Stimulated activated naive CD8-positive, alpha-beta T cell treated with anti-CD3 and anti-CD28 coated beads, Interleukin-15, Interleukin-2, amounts not matched to agents 100 U/mL and 50 U/mL, for 24 hours (primary cell): Measurements from ENCODE around the gene THEMIS2.
A peak's percentile ranks its signal among the peaks of the same experiment; 100 is the strongest.

ENCODE experiments used
- ATAC-seq: fragments of 150-1000 bp; cut with Tn5 transposase; one replicate; pipeline ENCODE4 v1.10.0; 2021
- DNase-seq: peaks from one replicate; pipeline ENCODE4 v3.0.0; 2021

The THEMIS2 gene

GRCh38 chr1:27885621-27886352 lies 13.4 kb downstream of the THEMIS2 start:
- DNase-seq: no peak
- no peak for ATAC-seq

- ATAC-seq (no peak), DNase-seq (no peak)
Observed at GRCh38 chr1:27886353-27886679, 14.0 kb downstream of the THEMIS2 start.

GRCh38 chr1:27886744-27887143 lies 14.4 kb downstream of the THEMIS2 start:
- DNase-seq: no peak
- ATAC-seq: no peak

GRCh38 chr1:27887215-27888021 lies 15.1 kb downstream of the THEMIS2 start:
- DNase-seq: peak; percentile 30
- peak; percentile 56 for ATAC-seq

GRCh38 chr1:27889506-27889905 lies 17.2 kb downstream of the THEMIS2 start:
- ATAC-seq (no peak), DNase-seq (no peak)

- ATAC-seq (peak; percentile 55), DNase-seq (peak; percentile 37)
Observed at GRCh38 chr1:27891196-27891889, 19.0 kb downstream of the THEMIS2 start.

- DNase-seq: no peak
- no peak for ATAC-seq
Observed at GRCh38 chr1:27894521-27894920, 22.2 kb downstream of the THEMIS2 start.

- DNase-seq: no peak
- no peak for ATAC-seq
Observed at GRCh38 chr1:27906759-27907158, 34.4 kb downstream of the THEMIS2 start.

GRCh38 chr1:27912429-27912828 lies 40.1 kb downstream of the THEMIS2 start:
- ATAC-seq: no peak
- DNase-seq: no peak

GRCh38 chr1:27915082-27915575 lies 42.8 kb downstream of the THEMIS2 start:
- DNase-seq: no peak
- no peak for ATAC-seq

GRCh38 chr1:27922272-27922671 lies 49.9 kb downstream of the THEMIS2 start:
- DNase-seq (no peak), ATAC-seq (no peak)

GRCh38 chr1:27928216-27928954 lies 56.0 kb downstream of the THEMIS2 start:
- no peak for DNase-seq
- no peak for ATAC-seq

- no peak for DNase-seq
- no peak for ATAC-seq
Observed at GRCh38 chr1:27931184-27931583, 58.8 kb downstream of the THEMIS2 start.

- DNase-seq: no peak
- no peak for ATAC-seq
Observed at GRCh38 chr1:27931759-27932158, 59.4 kb downstream of the THEMIS2 start.

- peak; percentile 22 for DNase-seq
- peak; percentile 59 for ATAC-seq
Observed at GRCh38 chr1:27934818-27935549, 62.6 kb downstream of the THEMIS2 start, which contains the start of gene SMPDL3B. Gene SMPDL3B (plus strand): TSS chr1:27935000. CDS start chr1:27935184, 184 bp downstream.

GRCh38 chr1:27935721-27936120 lies 63.4 kb downstream of the THEMIS2 start:
- no peak for ATAC-seq
- no peak for DNase-seq
